GM06990 (cell line): ENCODE measurements around the gene ROM1.

Source experiments
- DNase-seq: peaks from one replicate; pipeline ENCODE4 v3.0.0-alpha.2; 2011; ENCODE audit not compliant: insufficient read length; ENCODE audit errors: extremely low read depth
- H3K27me3 ChIP-seq: replicated peaks from 2 replicates; pipeline ENCODE4 v1.6.0; 2011; ENCODE audit warnings: low read length; ENCODE audit not compliant: control insufficient read depth, insufficient read depth
- H3K36me3 ChIP-seq: 2 replicates; pipeline ENCODE4 v1.5.1; 2011; ENCODE audit warnings: low read length; ENCODE audit not compliant: control insufficient read depth, insufficient read depth
- H3K4me3 ChIP-seq: replicated peaks from 2 replicates; pipeline ENCODE4 v1.5.1; 2011; ENCODE audit warnings: low read depth, mild to moderate bottlenecking, control low read depth, low read length
- TF ChIP-seq, protein P1 (sequence below): IDR thresholded peaks from 2 replicates; pipeline ENCODE4 v1.5.1; 2011; ENCODE audit warnings: low read length, control low read depth, mild to moderate bottlenecking, inconsistent platforms; ENCODE audit not compliant: insufficient read depth, poor library complexity, severe bottlenecking

The ROM1 gene

GRCh38 chr11:62572431-62572830, 40.6 kb upstream of the ROM1 start:
- TF ChIP-seq, protein P1, sequence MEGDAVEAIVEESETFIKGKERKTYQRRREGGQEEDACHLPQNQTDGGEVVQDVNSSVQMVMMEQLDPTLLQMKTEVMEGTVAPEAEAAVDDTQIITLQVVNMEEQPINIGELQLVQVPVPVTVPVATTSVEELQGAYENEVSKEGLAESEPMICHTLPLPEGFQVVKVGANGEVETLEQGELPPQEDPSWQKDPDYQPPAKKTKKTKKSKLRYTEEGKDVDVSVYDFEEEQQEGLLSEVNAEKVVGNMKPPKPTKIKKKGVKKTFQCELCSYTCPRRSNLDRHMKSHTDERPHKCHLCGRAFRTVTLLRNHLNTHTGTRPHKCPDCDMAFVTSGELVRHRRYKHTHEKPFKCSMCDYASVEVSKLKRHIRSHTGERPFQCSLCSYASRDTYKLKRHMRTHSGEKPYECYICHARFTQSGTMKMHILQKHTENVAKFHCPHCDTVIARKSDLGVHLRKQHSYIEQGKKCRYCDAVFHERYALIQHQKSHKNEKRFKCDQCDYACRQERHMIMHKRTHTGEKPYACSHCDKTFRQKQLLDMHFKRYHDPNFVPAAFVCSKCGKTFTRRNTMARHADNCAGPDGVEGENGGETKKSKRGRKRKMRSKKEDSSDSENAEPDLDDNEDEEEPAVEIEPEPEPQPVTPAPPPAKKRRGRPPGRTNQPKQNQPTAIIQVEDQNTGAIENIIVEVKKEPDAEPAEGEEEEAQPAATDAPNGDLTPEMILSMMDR: no peak

GRCh38 chr11:62573006-62573591, 40.0 kb upstream of the ROM1 start:
- Histone ChIP-seq H3K4me3 (peak overlapping the region; percentile 85), H3K36me3 (peaks cover 24% of the 10 kb centered on the region), H3K27me3 (no peaks in the 10 kb centered on the region)
- TF ChIP-seq, protein P1: no peak
- DNase-seq: no peak

More at GRCh38 chr11:62572431-62572830, 40.6 kb upstream of the ROM1 start:
- H3K27me3 ChIP-seq: no peaks in the 10 kb centered on the region
- H3K36me3 ChIP-seq: peaks cover 24% of the 10 kb centered on the region
- DNase-seq: no peak
- peak overlapping the region; percentile 85 for H3K4me3 ChIP-seq

GRCh38 chr11:62573592-62574362, 39.3 kb upstream of the ROM1 start, which contains the start of gene EEF1G:
Gene EEF1G, minus strand, starts transcription at chr11:62573891. Its CDS starts 49 bp downstream, at chr11:62573842.
- Histone ChIP-seq H3K27me3 (no peaks in the 10 kb centered on the region), H3K36me3 (peaks cover 28% of the 10 kb centered on the region), H3K4me3 (peak within 1 kb of the TSS; percentile 85)
- TF ChIP-seq, protein P1: no peak
- peak; percentile 99 for DNase-seq

DNA sequence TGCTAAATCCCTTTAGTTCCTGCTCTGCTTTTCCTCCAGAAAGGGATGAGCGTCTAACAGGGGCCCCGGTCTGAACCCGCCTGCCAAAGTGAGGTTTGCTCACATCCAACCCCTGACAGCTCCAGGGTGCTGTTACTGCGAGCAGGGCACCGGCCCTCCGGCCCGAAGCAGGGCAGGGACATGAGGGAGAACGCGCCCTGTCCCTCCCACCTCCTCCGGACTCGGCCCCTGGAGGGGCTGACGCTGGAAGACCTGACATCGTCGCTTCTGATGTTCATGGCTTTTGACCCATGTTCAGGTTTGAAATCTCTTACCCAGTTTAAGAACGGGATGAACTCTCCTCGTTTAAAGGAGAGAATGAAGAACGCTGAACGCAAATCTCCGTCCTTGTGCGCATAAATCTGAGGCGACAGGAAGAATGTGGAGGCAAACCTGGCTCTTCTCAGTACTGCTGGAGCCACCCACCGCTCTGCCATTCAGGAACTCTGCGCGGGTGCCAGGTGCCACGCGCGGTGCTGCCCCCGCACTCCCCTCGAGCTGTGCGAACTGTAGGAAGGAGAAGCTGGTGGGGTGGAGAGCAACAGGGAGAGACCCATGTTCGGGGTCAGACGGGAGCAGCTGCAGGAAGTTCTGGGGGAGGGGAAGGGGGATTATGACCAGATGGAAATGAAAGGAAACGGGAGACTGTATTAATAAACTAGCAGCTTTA, 38.5 kb upstream of the ROM1 start:
- DNase-seq: no peak
- H3K27me3 ChIP-seq: no peaks in the 10 kb centered on the region
- H3K4me3 ChIP-seq: peak overlapping the region; percentile 71
- TF ChIP-seq, protein P1: no peak
- H3K36me3 ChIP-seq: peaks cover 28% of the 10 kb centered on the region

DNA sequence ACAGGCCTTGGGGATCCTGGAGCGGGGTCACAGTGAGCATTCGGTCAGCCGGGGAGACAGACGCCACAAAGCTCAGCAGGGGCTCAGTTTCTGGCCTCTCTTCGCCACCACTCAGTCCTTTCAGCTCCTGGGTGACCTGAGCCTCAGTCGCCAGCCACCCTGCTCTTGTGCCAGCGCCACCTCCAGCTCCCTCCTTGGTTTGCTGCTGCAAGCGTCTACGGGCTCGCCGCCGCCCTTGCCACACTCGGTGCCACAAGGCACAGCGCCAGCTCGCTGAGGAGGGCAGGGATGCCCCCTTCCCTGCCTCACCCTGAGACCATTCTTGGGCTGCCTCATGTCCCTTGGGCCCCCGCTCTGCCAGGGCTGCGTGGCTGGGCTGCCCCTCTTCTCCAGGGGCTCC, 37.9 kb upstream of the ROM1 start:
- TF ChIP-seq, protein P1: no peak
- H3K27me3 ChIP-seq: no peaks in the 10 kb centered on the region
- H3K4me3 ChIP-seq: peak overlapping the region; percentile 71
- no peak for DNase-seq
- H3K36me3 ChIP-seq: peaks cover 25% of the 10 kb centered on the region
